GM20000 (cell line): ENCODE results near the gene VPS37D.

Experiments used
- DNase-seq: peaks from one replicate; pipeline ENCODE4 v3.0.0; 2012; ENCODE audit warnings: low spot score
- TF ChIP-seq, protein P1 (sequence below): IDR thresholded peaks from 2 replicates; pipeline ENCODE4 v1.5.1; 2012; ENCODE audit warnings: mild to moderate bottlenecking, control low read depth; ENCODE audit errors: extremely low read depth, missing control alignments

The VPS37D gene

DNA sequence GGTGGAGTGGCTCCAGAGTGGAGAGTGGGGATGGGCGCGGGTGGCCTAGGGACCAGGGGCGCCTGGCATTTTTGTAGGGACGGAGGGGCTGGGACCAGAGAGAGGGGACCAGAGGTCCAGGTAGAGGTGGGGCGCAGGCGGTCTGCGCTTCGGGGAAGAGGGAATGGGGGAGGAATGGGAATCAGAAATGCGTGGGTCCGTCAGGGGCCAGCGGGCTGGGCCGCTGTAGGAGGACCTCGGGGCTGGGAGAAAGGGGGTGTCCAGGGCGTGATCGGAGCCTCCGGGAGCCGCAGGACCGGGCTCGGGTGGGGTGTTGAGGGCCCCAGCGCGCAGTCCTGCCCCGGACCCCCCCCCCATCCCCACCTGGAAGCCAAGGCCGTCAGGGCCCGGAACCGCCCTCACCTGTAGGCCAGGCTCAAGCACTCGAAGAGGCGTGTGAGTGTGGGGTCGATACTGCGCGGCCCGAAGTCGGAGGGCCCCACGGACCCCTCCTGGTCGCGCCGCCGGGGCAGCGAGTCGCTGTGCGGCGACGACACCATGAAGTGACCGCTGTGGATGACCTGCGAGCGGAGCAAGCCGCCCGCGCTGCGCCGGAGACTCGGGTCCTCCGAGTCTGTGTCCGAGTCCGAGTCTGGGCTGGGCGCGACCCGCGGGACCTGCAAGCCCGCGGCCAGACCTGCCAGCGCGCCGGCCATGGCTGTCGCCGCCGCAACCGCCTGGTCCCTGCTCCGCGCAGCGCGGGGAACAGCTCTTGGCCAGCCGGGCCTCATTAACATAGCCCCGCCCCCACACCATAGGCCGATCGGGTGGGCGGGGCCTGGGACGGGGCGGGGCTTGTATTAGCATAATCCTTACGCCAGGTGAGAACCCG is 43.6 kb upstream of the VPS37D start, which contains the start of gene MLXIPL:
MLXIPL (minus strand) TSS at position 725 of the 871 bp plus-strand sequence; CDS start at position 695, 30 bp downstream.
- TF ChIP-seq, protein P1, sequence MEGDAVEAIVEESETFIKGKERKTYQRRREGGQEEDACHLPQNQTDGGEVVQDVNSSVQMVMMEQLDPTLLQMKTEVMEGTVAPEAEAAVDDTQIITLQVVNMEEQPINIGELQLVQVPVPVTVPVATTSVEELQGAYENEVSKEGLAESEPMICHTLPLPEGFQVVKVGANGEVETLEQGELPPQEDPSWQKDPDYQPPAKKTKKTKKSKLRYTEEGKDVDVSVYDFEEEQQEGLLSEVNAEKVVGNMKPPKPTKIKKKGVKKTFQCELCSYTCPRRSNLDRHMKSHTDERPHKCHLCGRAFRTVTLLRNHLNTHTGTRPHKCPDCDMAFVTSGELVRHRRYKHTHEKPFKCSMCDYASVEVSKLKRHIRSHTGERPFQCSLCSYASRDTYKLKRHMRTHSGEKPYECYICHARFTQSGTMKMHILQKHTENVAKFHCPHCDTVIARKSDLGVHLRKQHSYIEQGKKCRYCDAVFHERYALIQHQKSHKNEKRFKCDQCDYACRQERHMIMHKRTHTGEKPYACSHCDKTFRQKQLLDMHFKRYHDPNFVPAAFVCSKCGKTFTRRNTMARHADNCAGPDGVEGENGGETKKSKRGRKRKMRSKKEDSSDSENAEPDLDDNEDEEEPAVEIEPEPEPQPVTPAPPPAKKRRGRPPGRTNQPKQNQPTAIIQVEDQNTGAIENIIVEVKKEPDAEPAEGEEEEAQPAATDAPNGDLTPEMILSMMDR = no peak
- DNase-seq = peak; percentile 71

DNA sequence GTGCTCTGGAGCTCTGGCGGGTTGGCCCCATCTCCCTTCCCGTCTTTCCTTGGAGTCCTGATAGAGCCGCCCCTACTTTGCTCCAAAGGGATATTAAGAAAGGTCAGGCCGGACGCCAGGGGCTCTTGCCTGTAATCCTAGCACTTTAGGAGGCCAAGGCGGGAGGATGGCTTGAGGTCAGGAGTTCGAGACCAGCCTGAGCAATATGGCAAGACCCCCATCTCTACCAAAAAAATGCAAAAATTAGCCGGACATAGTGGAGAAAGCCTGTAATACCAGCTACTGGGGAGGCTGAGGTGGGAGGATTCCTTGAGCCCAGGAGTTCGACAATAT is 43.0 kb upstream of the VPS37D start:
- TF ChIP-seq, protein P1 = no peak
- DNase-seq = no peak

DNA sequence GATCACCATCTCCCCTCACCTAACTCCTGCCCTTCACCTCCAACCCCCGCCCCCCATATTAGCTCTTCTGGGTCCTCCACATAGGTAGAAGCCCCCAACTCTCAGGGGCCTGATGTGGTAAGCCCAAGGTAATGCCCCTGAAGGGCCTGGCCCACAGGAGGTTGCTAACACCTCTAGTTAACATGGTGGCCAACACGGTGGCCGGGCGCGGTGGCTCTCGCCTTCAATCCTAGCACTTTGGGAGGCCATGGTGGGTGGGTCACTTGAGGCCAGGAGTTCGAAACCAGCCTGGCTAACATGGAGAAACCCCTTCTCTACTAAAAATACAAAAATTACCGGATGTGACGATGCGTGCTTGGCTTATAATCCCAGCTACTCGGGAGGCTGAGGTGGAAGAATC is 42.4 kb upstream of the VPS37D start:
- TF ChIP-seq, protein P1 = no peak
- DNase-seq = no peak

DNA sequence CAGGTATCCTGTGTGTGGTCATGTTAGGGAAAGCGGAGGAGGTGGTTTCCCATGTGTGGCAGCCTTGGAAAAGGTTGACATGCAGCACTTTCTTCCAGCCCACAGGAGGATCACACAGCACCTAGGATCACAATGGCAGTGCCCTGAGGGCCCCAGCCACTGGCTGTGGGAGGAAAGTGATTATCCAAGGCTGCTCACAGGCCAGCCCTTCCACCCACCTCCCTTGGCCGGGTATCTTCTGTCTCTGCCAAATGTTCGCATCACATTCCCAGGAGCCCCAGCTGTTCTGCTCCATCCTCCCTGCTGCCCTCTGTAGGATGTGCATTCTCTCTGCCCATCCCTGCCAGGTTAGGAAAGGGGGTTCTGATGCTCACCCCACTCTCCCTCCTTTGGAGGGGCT is 40.8 kb upstream of the VPS37D start:
- DNase-seq = no peak
- TF ChIP-seq, protein P1 = no peak

DNA sequence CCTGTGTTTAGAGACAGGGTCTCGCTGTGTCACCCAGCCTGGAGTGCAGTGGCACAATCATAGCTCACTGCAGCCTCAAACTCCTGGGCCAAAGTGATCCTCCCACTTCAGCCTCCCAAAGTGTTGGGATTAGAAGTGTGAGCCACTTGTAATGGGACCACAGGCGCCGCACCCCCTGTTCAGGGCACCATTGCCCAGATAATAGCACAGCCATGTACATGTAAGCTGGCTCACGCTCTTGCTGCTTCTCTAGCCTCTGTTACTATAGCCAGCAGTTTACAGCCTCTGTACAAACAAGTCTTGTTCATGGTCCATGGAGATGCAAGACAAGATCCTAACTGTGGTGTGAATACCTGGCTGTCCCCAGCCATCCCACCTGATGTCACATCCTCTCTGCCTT is 39.1 kb upstream of the VPS37D start:
- DNase-seq = no peak
- TF ChIP-seq, protein P1 = no peak

DNA sequence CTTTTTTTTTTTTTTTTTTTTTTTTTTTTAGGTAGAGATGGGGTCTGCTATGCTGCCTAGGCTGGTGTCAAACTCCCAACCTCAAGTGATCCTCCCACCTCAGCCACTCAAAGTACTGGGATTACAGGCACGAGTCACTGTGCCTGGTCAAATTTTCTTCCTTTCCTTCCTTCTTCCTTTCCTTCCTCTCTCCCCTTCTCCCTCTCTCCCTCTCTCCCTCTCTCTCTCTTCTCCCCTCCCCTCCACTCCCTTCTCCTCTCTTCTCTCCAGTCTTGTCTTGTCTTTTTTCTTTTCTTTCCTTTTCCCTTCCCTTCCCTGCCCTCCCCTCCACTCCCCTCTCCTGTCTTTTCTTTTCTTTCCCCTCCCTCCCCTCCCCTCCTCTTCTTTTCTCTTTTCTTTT is 36.1 kb upstream of the VPS37D start:
- TF ChIP-seq, protein P1 = no peak
- no peak for DNase-seq

DNA sequence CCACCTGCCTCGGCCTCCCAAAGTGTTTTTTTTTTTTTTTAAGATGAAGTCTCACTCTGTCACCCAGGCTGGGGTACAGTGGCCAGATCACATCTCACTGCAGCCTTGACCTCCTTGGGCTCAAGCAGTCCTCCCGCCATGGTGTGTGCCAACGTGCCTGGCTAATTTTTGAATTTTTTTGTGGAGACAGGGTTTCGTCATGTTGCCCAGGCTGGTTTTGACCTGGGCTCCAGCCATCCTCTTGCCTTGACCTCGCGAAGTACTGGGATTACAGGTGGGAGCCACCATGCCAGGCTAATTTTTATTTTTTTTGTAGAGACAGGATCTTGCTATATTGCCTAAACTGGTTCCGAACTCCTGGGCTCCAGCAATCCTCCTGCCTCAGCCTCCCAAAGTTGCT is 34.3 kb upstream of the VPS37D start:
- TF ChIP-seq, protein P1 = no peak
- DNase-seq = no peak
